ENCODE data around the gene PEMT. TPM values are rescaled to one million over a fixed set of nuclear protein-coding genes. Genes with fewer than 3 reads are reported as not detected.

Gene PEMT
- polyA plus RNA-seq, 2 of the 4 experiments (the other 2 are of a cell fraction), result 47.5 to 47.8 TPM

DNA sequence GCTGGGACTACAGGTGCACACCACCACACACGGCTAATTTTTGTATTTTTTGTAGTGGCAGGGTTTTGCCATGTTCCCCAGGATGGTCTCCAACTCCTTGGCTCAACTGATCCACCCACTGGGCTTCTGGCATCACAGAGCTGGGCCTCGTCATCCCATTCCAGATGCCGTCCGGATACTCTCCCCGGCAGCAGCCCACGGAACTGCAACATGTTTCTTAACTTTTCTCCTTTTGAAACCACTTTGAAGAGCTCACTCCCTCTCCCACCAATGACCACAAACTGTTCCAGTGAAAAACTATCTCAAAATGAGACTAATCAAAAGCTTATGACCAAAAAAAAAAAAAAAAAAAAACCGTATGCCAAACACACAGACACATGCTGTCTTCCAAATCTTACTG lies 17.6 kb downstream of the PEMT start:
- ChIA-PET POLR2A (interaction anchor here (0.6 kb wide), 1 partner anchor 9 kb away, joined by 3 read pairs; no protein-coding TSS in a partner anchor), CTCF (interaction anchor here (0.7 to 12.7 kb wide), 8 partner anchors 12 to 219 kb away, joined by 3 to 254 read pairs (median 5); partner anchors contain the start of gene RASD1)
- no peak for FAIRE-seq
- ATAC-seq, result no peak
- no peak for DNase-seq (ENCODE audit: low read depth in 1 of 2, low spot score in 1 of 2)
- Histone ChIP-seq H3K27ac (no peak overlapping the region), H3K4me1 (no peaks in the 10 kb centered on the region), H3K4me3 (no peak overlapping the region), H3K4me2 (no peak overlapping the region), H3K9me3 (no peaks in the 10 kb centered on the region)
- 88% methylated on average over 7 of the region's 7 CpGs for WGBS (ENCODE audit: missing lambda C conversion rate)
- no peak for TF ChIP-seq ZSCAN20 (CRISPR knock-in tag; IDR thresholded peaks at IDR 0.05)
- no peak for TF ChIP-seq CBX8 (IDR thresholded peaks at IDR 0.05)
- TF ChIP-seq HDAC2 (IDR thresholded peaks at IDR 0.05), result no peak
- no peak for TF ChIP-seq RCOR1 (IDR thresholded peaks at IDR 0.05; ENCODE audit: low read depth, low read length)
- TF ChIP-seq, protein P1, sequence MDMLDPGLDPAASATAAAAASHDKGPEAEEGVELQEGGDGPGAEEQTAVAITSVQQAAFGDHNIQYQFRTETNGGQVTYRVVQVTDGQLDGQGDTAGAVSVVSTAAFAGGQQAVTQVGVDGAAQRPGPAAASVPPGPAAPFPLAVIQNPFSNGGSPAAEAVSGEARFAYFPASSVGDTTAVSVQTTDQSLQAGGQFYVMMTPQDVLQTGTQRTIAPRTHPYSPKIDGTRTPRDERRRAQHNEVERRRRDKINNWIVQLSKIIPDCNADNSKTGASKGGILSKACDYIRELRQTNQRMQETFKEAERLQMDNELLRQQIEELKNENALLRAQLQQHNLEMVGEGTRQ (IDR thresholded peaks at IDR 0.05), result no peak
- TF ChIP-seq RAD21 (conservative IDR thresholded peaks at IDR 0.05 in 1 of 2, IDR thresholded peaks at IDR 0.05 in 1 of 2), result no peak
- no peak for TF ChIP-seq CEBPB (IDR thresholded peaks at IDR 0.05)
- no peak for TF ChIP-seq ZFP36 (IDR thresholded peaks at IDR 0.05; ENCODE audit: borderline replicate concordance, partially characterized antibody)
- no peak for TF ChIP-seq FOSB (CRISPR knock-in tag; IDR thresholded peaks at IDR 0.05)
- TF ChIP-seq EHMT2 (IDR thresholded peaks at IDR 0.05; ENCODE audit: low read depth), result no peak
- no peak for TF ChIP-seq RFX5 (IDR thresholded peaks at IDR 0.05)
- TF ChIP-seq NFE2L2 (conservative IDR thresholded peaks at IDR 0.05; ENCODE audit: low read length), result no peak
- no peak for TF ChIP-seq MAFK (IDR thresholded peaks at IDR 0.05; ENCODE audit: partially characterized antibody)

DNA sequence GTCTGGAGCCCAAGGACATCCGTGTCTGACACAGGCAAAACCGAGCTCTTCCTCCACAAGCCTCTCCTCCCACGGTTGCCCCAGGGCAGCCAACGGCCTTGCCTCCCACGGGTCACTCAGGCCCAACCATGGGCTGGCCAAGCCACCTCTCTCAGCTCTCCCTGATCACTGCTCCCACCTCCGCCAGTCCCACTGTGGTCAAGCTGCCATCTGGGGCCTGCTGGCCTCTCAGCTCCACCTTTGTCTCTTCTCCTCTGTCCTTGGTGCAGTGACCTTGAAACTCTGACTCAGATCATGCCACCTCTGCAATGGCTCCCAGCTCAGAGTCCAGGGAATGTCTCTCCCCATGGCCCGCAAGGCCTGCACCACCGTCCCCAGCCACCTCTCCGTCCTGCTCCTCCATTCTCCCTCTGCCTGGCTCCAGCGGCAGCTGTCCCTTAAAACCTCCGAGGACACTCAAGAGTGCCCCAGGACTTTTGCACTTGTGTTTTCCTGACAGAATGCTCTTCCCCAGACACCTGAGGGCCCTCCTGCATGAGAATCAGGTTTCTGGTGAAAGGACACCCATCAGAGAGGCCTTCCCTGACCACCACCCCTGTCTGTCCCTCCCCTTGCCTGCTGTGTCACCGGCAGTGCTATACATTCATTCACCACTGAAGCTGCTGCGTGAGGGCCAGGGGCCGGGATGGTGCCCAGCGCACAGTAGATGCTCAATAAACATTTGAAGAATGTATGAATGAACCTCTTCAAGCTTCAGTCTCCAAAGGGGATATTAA lies 19.3 kb downstream of the PEMT start:
- CTCF ChIA-PET, result interaction anchor here (0.5 to 12.7 kb wide), 11 partner anchors 10 to 251 kb away, joined by 3 to 254 read pairs (median 50); partner anchors contain the start of genes PEMT and RASD1
- Histone ChIP-seq H3K4me2 (no peak overlapping the region), H3K4me1 (no peaks in the 10 kb centered on the region), H3K9me3 (no peaks in the 10 kb centered on the region), H3K4me3 (no peak overlapping the region), H3K27ac (no peak overlapping the region)
- POLR2A ChIA-PET, result interaction anchor here (1.0 kb wide), 1 partner anchor 19 kb away, joined by 3 read pairs; no protein-coding TSS in a partner anchor
- TF ChIP-seq SMC3 (IDR thresholded peaks at IDR 0.05), result no peak
- no peak for TF ChIP-seq SREBF2 (IDR thresholded peaks at IDR 0.05)
- TF ChIP-seq, protein P2, sequence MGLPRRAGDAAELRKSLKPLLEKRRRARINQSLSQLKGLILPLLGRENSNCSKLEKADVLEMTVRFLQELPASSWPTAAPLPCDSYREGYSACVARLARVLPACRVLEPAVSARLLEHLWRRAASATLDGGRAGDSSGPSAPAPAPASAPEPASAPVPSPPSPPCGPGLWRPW (IDR thresholded peaks at IDR 0.05), result no peak
- no peak for TF ChIP-seq EHF (CRISPR knock-in tag; IDR thresholded peaks at IDR 0.05)
- no peak for TF ChIP-seq HOXB5 (CRISPR knock-in tag; IDR thresholded peaks at IDR 0.05)
- TF ChIP-seq ZC3H11A (IDR thresholded peaks at IDR 0.05), result no peak
- FAIRE-seq (no peak), DNase-seq (ENCODE audit: low read depth in 1 of 2, low spot score in 1 of 2) (no peak), ATAC-seq (no peak)
- 85% methylated on average over 15 of the region's 15 CpGs for WGBS (ENCODE audit: missing lambda C conversion rate)

DNA sequence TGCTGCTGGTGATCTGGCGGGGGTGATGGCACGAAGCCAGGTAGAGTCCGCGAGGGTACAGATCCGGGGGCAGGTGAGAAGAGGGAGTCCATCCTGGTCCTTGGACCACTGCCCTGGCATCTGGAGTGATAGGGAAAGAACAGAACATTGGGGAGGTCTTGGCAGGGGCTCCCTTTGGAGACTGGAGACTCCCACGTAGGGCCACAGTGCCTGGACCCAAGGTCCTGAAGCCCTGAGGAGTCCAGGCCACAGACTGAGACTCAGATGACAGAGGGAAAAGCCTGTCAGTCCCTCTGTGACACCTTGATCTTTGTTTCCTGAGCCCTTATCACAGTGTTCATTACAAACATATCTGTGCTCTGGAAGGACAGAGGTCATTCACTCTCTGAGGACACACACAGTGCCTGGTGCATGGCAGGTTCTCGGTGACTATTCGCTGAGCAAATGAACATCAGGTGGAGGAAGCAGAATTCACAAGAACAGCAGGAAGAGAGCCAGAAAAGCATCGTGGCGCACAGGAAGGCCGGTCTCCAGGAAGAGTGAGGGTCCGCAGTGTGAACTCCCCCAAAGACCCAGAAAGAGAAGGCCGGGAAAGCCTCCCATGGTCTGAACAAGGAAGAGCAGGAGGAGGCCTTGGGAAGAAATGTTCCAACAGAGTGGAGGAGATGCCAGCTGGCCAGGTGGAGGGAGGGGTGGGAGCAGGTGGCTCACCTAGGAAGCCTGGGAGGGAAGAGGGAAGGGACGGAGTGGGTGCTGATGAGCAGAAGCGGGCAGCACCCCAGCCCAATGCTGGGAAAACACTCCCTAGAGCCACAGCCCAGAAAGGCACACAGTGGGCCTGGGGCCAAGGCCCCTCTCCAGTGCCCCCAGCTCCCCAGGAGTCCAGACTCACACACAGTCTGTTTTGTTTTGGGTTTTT lies 20.5 kb downstream of the PEMT start:
- POLR2A ChIA-PET, result interaction anchor here (1.0 kb wide), 1 partner anchor 20 kb away, joined by 3 read pairs; no protein-coding TSS in a partner anchor
- 94% methylated on average over 15 of the region's 15 CpGs for WGBS (ENCODE audit: missing lambda C conversion rate)
- Histone ChIP-seq H3K4me3 (no peak overlapping the region), H3K27ac (no peak overlapping the region), H3K4me1 (no peaks in the 10 kb centered on the region), H3K4me2 (no peak overlapping the region), H3K9me3 (no peaks in the 10 kb centered on the region)
- FAIRE-seq, result no peak
- ATAC-seq, result no peak
- no peak for TF ChIP-seq ZFP36 (IDR thresholded peaks at IDR 0.05; ENCODE audit: borderline replicate concordance, partially characterized antibody)
- TF ChIP-seq HOXA7 (CRISPR knock-in tag; IDR thresholded peaks at IDR 0.05), result no peak
- CTCF ChIA-PET, result interaction anchor here (0.6 to 12.7 kb wide), 25 partner anchors 11 to 219 kb away, joined by 3 to 254 read pairs (median 26); partner anchors contain the start of genes PEMT and RASD1
- DNase-seq (ENCODE audit: low read depth in 1 of 2, low spot score in 1 of 2), result no peak
